GM12878 (cell line): ENCODE results near the gene RIPK4.

Experiments
- CTCF ChIP-seq, 3 experiments: IDR thresholded peaks in 2 of 3; conservative IDR thresholded peaks in 1 of 3; 2 replicates each; pipeline ENCODE4 v1.5.1; 2011; ENCODE audit warnings: low read depth in 3 of 3, low read length in 3 of 3, mild to moderate bottlenecking in 3 of 3, control low read depth in 2 of 3, moderate library complexity in 2 of 3, inconsistent platforms in 1 of 3, mixed read lengths in 1 of 3; ENCODE audit not compliant: control insufficient read depth in 2 of 3, insufficient read depth in 1 of 3; ENCODE audit errors: extremely low read depth in 1 of 3
- EP300 ChIP-seq, 2 experiments: fragments of 150-350 bp in 1 of 2; IDR thresholded peaks; 2 replicates each; pipeline ENCODE4 v1.6.1; 2011 to 2012; ENCODE audit warnings: low read depth in 2 of 2, low read length in 2 of 2, borderline replicate concordance in 1 of 2, improper control_type of control experiment in 1 of 2, inconsistent platforms in 1 of 2; ENCODE audit not compliant: control insufficient read depth in 1 of 2
- EZH2 ChIP-seq: IDR thresholded peaks from 2 replicates; pipeline ENCODE4 v1.6.1; 2012; ENCODE audit warnings: low read depth, mild to moderate bottlenecking, control low read depth, inconsistent platforms, low read length, borderline replicate concordance; ENCODE audit not compliant: control insufficient read depth
- JUND ChIP-seq: IDR thresholded peaks from 2 replicates; pipeline ENCODE4 v1.6.1; 2012; ENCODE audit warnings: low read depth, mild to moderate bottlenecking, low read length, improper control_type of control experiment, moderate library complexity
- RAD51 ChIP-seq: fragments of 450-650 bp; IDR thresholded peaks from 2 replicates; pipeline ENCODE4 v1.6.1; 2016; ENCODE audit warnings: moderate library complexity, mild to moderate bottlenecking, inconsistent platforms
- RFX5 ChIP-seq: IDR thresholded peaks from 2 replicates; pipeline ENCODE4 v1.6.1; 2011; ENCODE audit warnings: low read depth, low read length, improper control_type of control experiment
- SIN3A ChIP-seq: IDR thresholded peaks from 2 replicates; pipeline ENCODE4 v1.6.1; 2012; ENCODE audit warnings: low read depth, low read length, improper control_type of control experiment
- USF2 ChIP-seq: IDR thresholded peaks from 2 replicates; pipeline ENCODE4 v1.6.1; 2011; ENCODE audit warnings: low read depth, low read length, improper control_type of control experiment, borderline replicate concordance
- TF ChIP-seq, protein P1 (sequence below): IDR thresholded peaks from 2 replicates; pipeline ENCODE4 v1.6.1; 2011; ENCODE audit warnings: borderline replicate concordance, low read depth, mild to moderate bottlenecking, moderate library complexity, mixed read lengths, low read length; ENCODE audit not compliant: insufficient read depth; ENCODE audit errors: extremely low read length
- TF ChIP-seq, protein P2 (sequence below): IDR thresholded peaks from 2 replicates; pipeline ENCODE4 v1.6.1; 2011; ENCODE audit warnings: low read depth, mild to moderate bottlenecking, low read length, moderate library complexity, borderline replicate concordance; ENCODE audit errors: extremely low read depth
- TF ChIP-seq, protein P3 (sequence below): fragments of 450-650 bp; IDR thresholded peaks from 2 replicates; pipeline ENCODE4 v1.6.1; 2014; ENCODE audit warnings: mild to moderate bottlenecking

DNA sequence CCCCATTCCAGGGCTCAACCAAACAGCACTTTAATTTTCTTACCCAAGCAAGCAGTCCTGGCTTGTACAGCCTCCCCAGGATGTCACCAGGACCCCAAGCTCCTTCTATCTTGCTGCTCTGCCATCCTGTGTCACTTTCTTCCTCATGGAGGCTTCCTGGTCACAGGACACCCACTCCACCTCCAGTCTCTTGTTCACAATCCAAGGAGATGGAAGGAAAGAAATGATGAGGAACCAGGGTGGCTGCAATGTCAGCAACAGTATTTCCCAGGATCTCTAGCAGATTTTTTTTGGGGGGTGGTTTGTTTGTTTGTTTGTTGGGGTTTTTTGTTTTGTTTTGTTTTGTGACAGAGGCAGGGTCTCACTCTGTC lies 58.9 kb downstream of the RIPK4 start:
- TF ChIP-seq RFX5, result no peak
- TF ChIP-seq, protein P1, sequence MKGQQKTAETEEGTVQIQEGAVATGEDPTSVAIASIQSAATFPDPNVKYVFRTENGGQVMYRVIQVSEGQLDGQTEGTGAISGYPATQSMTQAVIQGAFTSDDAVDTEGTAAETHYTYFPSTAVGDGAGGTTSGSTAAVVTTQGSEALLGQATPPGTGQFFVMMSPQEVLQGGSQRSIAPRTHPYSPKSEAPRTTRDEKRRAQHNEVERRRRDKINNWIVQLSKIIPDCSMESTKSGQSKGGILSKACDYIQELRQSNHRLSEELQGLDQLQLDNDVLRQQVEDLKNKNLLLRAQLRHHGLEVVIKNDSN, result no peak
- TF ChIP-seq, protein P2, sequence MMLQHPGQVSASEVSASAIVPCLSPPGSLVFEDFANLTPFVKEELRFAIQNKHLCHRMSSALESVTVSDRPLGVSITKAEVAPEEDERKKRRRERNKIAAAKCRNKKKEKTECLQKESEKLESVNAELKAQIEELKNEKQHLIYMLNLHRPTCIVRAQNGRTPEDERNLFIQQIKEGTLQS, result no peak
- TF ChIP-seq CTCF (IDR thresholded peaks at IDR 0.05 in 2 of 3, conservative IDR thresholded peaks at IDR 0.05 in 1 of 3; ENCODE audit: control insufficient read depth in 2 of 3, extremely low read depth in 1 of 3, insufficient read depth in 1 of 3, low read depth in 3 of 3, low read length in 3 of 3), result no peak
- no peak for TF ChIP-seq SIN3A
- no peak for TF ChIP-seq USF2
- TF ChIP-seq EZH2, result no peak
- TF ChIP-seq, protein P3, sequence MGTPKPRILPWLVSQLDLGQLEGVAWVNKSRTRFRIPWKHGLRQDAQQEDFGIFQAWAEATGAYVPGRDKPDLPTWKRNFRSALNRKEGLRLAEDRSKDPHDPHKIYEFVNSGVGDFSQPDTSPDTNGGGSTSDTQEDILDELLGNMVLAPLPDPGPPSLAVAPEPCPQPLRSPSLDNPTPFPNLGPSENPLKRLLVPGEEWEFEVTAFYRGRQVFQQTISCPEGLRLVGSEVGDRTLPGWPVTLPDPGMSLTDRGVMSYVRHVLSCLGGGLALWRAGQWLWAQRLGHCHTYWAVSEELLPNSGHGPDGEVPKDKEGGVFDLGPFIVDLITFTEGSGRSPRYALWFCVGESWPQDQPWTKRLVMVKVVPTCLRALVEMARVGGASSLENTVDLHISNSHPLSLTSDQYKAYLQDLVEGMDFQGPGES, result no peak
- no peak for TF ChIP-seq EP300 (IDR thresholded peaks at IDR 0.05; ENCODE audit: borderline replicate concordance in 1 of 2, control insufficient read depth in 1 of 2, low read depth in 2 of 2, low read length in 2 of 2)
- TF ChIP-seq JUND, result no peak
- TF ChIP-seq RAD51, result no peak
